ENCODE measurements around the gene HDAC4.

DNA sequence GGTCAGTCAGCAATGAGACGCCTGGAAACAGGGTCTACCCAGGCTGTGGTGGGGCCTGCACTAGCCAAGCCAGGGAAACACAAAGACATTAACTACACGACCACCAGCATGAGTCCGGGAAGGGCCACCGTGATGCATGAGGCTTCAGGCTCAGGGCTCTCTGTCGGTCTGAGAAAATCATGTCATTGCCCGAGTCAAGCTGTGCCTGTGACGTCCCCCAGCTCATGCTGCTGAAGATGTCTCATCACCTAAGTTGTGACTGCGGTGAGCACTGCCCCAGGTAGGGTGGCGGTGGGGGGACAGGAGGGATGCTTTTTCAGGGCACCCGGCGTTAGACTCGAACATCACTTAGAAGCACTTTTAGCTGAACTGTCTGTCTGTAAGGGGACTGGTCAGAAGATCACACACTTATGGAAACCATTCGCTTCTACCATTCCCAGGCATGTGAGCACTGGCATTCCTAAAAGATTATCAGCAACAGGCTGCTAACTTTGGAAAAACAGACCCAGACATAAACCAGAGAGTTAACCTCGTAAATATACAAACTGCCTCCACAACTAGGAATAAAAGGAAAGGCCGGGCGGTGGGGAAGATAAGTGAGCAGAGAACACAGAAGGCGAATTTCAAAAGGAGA is 234.5 kb downstream of the HDAC4 start:
- TF ChIP-seq EGR1 (IDR thresholded peaks at IDR 0.05) (no peak), RAD21 (IDR thresholded peaks at IDR 0.05; ENCODE audit: low read depth) (no peak), FOXM1 (IDR thresholded peaks at IDR 0.05; ENCODE audit: borderline replicate concordance, low read depth) (no peak), EP300 (IDR thresholded peaks at IDR 0.05; ENCODE audit: borderline replicate concordance) (no peak), TAF1 (IDR thresholded peaks at IDR 0.05; ENCODE audit: low read depth) (no peak), NFIC (IDR thresholded peaks at IDR 0.05) (no peak)
- TF ChIP-seq, protein P1, sequence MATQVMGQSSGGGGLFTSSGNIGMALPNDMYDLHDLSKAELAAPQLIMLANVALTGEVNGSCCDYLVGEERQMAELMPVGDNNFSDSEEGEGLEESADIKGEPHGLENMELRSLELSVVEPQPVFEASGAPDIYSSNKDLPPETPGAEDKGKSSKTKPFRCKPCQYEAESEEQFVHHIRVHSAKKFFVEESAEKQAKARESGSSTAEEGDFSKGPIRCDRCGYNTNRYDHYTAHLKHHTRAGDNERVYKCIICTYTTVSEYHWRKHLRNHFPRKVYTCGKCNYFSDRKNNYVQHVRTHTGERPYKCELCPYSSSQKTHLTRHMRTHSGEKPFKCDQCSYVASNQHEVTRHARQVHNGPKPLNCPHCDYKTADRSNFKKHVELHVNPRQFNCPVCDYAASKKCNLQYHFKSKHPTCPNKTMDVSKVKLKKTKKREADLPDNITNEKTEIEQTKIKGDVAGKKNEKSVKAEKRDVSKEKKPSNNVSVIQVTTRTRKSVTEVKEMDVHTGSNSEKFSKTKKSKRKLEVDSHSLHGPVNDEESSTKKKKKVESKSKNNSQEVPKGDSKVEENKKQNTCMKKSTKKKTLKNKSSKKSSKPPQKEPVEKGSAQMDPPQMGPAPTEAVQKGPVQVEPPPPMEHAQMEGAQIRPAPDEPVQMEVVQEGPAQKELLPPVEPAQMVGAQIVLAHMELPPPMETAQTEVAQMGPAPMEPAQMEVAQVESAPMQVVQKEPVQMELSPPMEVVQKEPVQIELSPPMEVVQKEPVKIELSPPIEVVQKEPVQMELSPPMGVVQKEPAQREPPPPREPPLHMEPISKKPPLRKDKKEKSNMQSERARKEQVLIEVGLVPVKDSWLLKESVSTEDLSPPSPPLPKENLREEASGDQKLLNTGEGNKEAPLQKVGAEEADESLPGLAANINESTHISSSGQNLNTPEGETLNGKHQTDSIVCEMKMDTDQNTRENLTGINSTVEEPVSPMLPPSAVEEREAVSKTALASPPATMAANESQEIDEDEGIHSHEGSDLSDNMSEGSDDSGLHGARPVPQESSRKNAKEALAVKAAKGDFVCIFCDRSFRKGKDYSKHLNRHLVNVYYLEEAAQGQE (IDR thresholded peaks at IDR 0.05; ENCODE audit: low read depth) = no peak
- TF ChIP-seq, protein P2, sequence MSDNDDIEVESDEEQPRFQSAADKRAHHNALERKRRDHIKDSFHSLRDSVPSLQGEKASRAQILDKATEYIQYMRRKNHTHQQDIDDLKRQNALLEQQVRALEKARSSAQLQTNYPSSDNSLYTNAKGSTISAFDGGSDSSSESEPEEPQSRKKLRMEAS (IDR thresholded peaks at IDR 0.05) = no peak

All from Ishikawa (cell line).